ENCODE measurements around the gene ST3GAL5.
"Not testable (repeated sequence)": the region's sequence is repeated elsewhere in the genome, so short reads cannot be mapped to it uniquely, and the experiment has no call there.

Gene ST3GAL5

GRCh38 chr2:85834466-85834865, 54.3 kb downstream of the ST3GAL5 start:
- no peak for DNase-seq (ENCODE audit: low read depth)

- no peak for DNase-seq (ENCODE audit: low read depth)
Observed at GRCh38 chr2:85831735-85832134, 57.1 kb downstream of the ST3GAL5 start.

GRCh38 chr2:85830645-85831044, 58.1 kb downstream of the ST3GAL5 start:
- DNase-seq (ENCODE audit: low read depth) = peak; percentile 33

- DNase-seq (ENCODE audit: low read depth) = not testable (repeated sequence)
Observed at GRCh38 chr2:85829394-85829793, 59.4 kb downstream of the ST3GAL5 start.

GRCh38 chr2:85828725-85829124, 60.1 kb downstream of the ST3GAL5 start:
- no peak for DNase-seq (ENCODE audit: low read depth)

- no peak for DNase-seq (ENCODE audit: low read depth)
Observed at GRCh38 chr2:85827879-85828569, 60.8 kb downstream of the ST3GAL5 start.

- DNase-seq (ENCODE audit: low read depth) = peak; percentile 80
Observed at GRCh38 chr2:85826990-85827878, 61.6 kb downstream of the ST3GAL5 start.

GRCh38 chr2:85823951-85824350, 64.8 kb downstream of the ST3GAL5 start:
- no peak for DNase-seq (ENCODE audit: low read depth)

- DNase-seq (ENCODE audit: low read depth) = no peak
Observed at GRCh38 chr2:85822766-85823165, 66.0 kb downstream of the ST3GAL5 start.

GRCh38 chr2:85819811-85820510, 68.8 kb downstream of the ST3GAL5 start:
- no peak for DNase-seq (ENCODE audit: low read depth)

- DNase-seq (ENCODE audit: low read depth) = no peak
Observed at GRCh38 chr2:85814802-85815550, 73.8 kb downstream of the ST3GAL5 start.

- peak; percentile 88 for DNase-seq (ENCODE audit: low read depth)
Observed at GRCh38 chr2:85813982-85814801, 74.6 kb downstream of the ST3GAL5 start.

GRCh38 chr2:85813211-85813981, 75.4 kb downstream of the ST3GAL5 start:
- DNase-seq (ENCODE audit: low read depth) = no peak

- DNase-seq (ENCODE audit: low read depth) = no peak
Observed at GRCh38 chr2:85812094-85812735, 76.6 kb downstream of the ST3GAL5 start.

GRCh38 chr2:85811180-85812093, 77.4 kb downstream of the ST3GAL5 start:
- DNase-seq (ENCODE audit: low read depth) = peak; percentile 50

GRCh38 chr2:85810371-85811179, 78.2 kb downstream of the ST3GAL5 start:
- DNase-seq (ENCODE audit: low read depth) = no peak

- no peak for DNase-seq (ENCODE audit: low read depth)
Observed at GRCh38 chr2:85807756-85808155, 81.0 kb downstream of the ST3GAL5 start.
